K562 (cell line): ENCODE results near the gene FGF14.

Experiments used
- CREB1 ChIP-seq, 2 experiments: sonication (generic) in 1 of 2; formaldehyde crosslinking in 1 of 2; IDR thresholded peaks; 2 replicates each; pipeline versions ENCODE4 v1.6.1 to v1.8.0; 2012 to 2022; ENCODE audit warnings: inconsistent platforms in 1 of 2, mild to moderate bottlenecking in 1 of 2, missing genetic modification reagents in 1 of 2, moderate library complexity in 1 of 2
- SMC3 ChIP-seq: conservative IDR thresholded peaks from 2 replicates; pipeline ENCODE4 v1.6.1; 2011; ENCODE audit warnings: low read depth, low read length, improper control_type of control experiment; ENCODE audit not compliant: insufficient read depth
- TAF15 ChIP-seq: fragments of 200-400 bp; formaldehyde crosslinking; IDR thresholded peaks from 2 replicates; pipeline ENCODE4 v1.6.1; 2017; ENCODE audit warnings: mild to moderate bottlenecking, low read depth, low read length, moderate library complexity
- ZKSCAN8 ChIP-seq: fragments of 200-800 bp; sonication (Bioruptor generic); IDR thresholded peaks from 2 replicates; pipeline ENCODE4 v1.6.1; 2016; ENCODE audit warnings: missing genetic modification characterization, missing compliant biosample characterization
- TF ChIP-seq, protein P1 (sequence below), 3 experiments: IDR thresholded peaks in 2 of 3; conservative IDR thresholded peaks in 1 of 3; 2 replicates each; pipeline ENCODE4 v1.5.1; 2011 to 2012; ENCODE audit warnings: low read length in 3 of 3, mild to moderate bottlenecking in 3 of 3, control low read depth in 2 of 3, improper control_type of control experiment in 1 of 3, inconsistent platforms in 1 of 3, low read depth in 1 of 3, mixed read lengths in 1 of 3, moderate library complexity in 1 of 3; ENCODE audit not compliant: insufficient read depth in 2 of 3

DNA sequence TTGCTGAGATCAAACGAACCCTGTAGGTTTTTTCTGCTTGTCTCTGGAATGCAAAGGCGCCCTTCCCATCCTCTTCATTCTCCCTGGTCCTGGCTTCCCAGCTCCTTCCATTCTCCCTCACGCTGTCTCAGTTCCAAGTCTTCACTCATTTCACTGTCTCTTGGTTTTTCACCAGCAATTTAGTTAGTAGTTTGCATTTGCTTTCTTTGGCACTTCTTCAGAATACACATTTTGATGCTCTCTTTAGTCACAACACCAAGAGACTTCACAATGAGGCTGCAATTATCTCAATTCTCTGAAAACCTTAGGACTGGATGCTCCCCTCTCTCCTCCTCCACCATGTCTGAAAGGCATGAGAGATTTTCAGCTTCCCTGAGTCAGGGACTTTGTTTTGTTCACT lies 470.7 kb downstream of the FGF14 start:
- TF ChIP-seq TAF15 (no peak), SMC3 (no peak), CREB1 (IDR thresholded peaks at IDR 0.05) (no peak), CREB1 (CRISPR knock-in tag; IDR thresholded peaks at IDR 0.05) (no peak), ZKSCAN8 (CRISPR knock-in tag) (no peak)
- TF ChIP-seq, protein P1, sequence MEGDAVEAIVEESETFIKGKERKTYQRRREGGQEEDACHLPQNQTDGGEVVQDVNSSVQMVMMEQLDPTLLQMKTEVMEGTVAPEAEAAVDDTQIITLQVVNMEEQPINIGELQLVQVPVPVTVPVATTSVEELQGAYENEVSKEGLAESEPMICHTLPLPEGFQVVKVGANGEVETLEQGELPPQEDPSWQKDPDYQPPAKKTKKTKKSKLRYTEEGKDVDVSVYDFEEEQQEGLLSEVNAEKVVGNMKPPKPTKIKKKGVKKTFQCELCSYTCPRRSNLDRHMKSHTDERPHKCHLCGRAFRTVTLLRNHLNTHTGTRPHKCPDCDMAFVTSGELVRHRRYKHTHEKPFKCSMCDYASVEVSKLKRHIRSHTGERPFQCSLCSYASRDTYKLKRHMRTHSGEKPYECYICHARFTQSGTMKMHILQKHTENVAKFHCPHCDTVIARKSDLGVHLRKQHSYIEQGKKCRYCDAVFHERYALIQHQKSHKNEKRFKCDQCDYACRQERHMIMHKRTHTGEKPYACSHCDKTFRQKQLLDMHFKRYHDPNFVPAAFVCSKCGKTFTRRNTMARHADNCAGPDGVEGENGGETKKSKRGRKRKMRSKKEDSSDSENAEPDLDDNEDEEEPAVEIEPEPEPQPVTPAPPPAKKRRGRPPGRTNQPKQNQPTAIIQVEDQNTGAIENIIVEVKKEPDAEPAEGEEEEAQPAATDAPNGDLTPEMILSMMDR (IDR thresholded peaks at IDR 0.05 in 2 of 3, conservative IDR thresholded peaks at IDR 0.05 in 1 of 3; ENCODE audit: insufficient read depth in 2 of 3, low read depth in 1 of 3, low read length in 3 of 3): no peak
